Activated CD8-positive, alpha-beta memory T cell treated with anti-CD3 and anti-CD28 coated beads, Interleukin-2, amount 50 U/mL, for 24 hours (primary cell): ENCODE results near the gene BBS9.
"Not testable (repeated sequence)": the region's sequence is repeated elsewhere in the genome, so short reads cannot be mapped to it uniquely, and the experiment has no call there.

ENCODE experiments used
- DNase-seq: peaks from one replicate; pipeline ENCODE4 v3.0.0-alpha.2; 2020; ENCODE audit errors: extremely low read depth

BBS9 gene

GRCh38 chr7:33432821-33433220 is 303.5 kb downstream of the BBS9 start:
- no peak for DNase-seq

DNA sequence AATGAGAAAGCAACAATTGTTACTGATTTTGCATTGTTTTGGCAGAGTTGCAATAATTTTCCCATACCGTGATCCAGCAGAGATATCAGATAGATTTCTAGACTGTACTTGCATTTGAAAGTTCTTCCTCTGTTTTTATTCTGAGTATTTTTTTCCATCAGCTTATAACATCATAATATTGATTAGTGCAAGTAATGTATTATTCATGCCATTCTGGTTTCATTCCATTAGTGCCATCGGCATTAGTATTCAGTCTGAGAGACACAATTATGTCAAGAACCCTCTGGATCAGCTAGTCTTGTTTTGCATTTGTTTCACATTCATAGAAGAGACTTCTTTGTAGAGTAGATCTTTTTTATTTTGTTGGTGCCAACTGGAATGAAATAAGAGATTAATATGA is 304.0 kb downstream of the BBS9 start:
- no peak for DNase-seq

GRCh38 chr7:33444511-33444910 is 315.1 kb downstream of the BBS9 start:
- no peak for DNase-seq

- no peak for DNase-seq
Observed at GRCh38 chr7:33446551-33446950, 317.2 kb downstream of the BBS9 start.

DNA sequence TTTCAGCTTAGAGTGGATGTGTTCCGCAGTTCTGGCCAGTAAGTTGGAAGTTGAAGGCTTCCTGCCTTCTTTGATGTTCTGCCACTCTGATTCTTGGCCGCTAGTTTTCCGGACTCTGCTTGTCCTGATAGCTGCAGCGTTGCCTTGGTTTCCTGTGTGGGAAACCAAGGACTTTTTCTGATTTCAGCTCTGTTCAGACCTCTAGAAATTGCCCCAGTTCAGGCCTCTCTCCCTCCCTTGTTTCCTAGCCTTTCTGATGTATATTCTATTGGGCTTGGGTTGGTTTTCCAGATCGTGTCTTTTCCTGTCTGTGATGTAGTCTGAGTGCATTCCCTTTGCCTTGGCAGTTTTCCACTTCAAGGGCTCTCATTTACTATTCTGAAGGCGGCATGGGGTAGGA is 318.7 kb downstream of the BBS9 start:
- no peak for DNase-seq

- DNase-seq, result no peak
Observed at GRCh38 chr7:33449847-33450246, 320.5 kb downstream of the BBS9 start.

DNA sequence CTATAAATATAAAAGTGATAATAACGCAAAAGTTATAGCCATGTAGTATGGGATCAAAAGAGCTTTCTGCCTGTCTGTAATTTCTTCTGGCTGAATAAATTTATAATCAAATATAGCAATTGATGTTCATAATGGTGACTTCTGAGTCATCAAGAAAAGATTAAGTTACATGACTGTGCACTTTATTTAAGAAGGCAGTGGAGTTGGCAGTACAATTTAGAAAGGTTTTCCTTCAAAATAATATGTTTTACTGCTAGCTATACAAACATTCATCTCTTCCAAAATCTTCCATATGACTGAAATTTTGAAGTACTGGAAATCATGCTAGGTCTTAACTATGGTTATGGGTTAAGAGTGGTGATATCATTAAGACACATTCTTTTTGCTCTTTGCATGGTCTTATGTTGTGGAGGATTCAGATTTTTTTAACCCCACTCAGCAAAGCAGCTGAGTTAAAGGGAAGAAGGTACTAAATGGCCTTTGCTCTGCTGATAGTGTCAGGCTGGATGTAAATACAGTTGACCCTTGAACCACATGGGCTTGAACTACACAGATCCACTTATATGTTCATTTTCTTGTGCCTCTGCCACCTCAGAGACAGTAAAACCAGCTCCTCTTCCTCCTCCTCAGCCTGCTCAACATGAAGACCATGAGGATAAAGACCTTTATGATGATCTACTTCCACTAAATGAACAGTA is 323.6 kb downstream of the BBS9 start:
- DNase-seq, result no peak

GRCh38 chr7:33457039-33457438 is 327.7 kb downstream of the BBS9 start:
- no peak for DNase-seq

DNA sequence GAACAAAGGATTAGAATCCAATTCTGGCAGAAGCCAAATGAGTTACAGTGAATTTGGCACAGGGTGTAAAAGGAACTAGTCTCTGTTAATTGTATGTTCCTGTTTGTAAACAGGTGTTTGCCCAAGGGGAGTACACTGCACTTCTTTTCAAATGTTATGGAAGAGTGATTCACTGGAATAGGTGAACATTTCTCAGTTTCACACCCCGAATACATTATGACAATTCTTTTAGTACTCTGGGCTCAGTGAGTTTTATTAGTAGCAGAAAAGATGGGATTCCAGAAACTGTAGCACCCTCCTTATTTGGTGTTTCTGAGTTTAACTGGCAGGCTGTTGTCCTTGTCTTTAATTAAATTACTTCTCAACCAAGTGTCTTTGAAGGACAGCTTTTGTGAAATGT is 329.2 kb downstream of the BBS9 start:
- no peak for DNase-seq

- DNase-seq, result no peak
Observed at GRCh38 chr7:33459340-33459751, 330.0 kb downstream of the BBS9 start.

- DNase-seq, result no peak
Observed at GRCh38 chr7:33463131-33463530, 333.8 kb downstream of the BBS9 start.

DNA sequence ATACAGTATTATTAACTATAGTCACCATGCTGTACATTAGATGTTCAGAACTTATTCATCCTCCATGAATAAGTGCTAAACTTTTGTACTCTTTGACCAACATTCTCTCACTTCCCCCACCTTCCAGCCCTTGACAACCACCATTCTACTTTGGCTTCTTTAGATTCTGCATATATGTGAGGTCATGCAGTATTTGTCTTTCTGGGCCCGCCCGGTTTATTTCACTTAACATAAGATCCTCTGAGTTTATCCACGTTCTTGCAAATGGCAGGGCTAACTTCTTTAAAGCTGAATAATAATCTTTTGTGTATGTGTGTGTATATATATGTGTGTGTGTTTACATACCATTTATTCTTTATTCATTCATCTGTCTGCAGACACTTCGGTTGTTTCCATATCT is 336.8 kb downstream of the BBS9 start:
- DNase-seq, result no peak

GRCh38 chr7:33471636-33472242 is 342.4 kb downstream of the BBS9 start:
- no peak for DNase-seq

DNA sequence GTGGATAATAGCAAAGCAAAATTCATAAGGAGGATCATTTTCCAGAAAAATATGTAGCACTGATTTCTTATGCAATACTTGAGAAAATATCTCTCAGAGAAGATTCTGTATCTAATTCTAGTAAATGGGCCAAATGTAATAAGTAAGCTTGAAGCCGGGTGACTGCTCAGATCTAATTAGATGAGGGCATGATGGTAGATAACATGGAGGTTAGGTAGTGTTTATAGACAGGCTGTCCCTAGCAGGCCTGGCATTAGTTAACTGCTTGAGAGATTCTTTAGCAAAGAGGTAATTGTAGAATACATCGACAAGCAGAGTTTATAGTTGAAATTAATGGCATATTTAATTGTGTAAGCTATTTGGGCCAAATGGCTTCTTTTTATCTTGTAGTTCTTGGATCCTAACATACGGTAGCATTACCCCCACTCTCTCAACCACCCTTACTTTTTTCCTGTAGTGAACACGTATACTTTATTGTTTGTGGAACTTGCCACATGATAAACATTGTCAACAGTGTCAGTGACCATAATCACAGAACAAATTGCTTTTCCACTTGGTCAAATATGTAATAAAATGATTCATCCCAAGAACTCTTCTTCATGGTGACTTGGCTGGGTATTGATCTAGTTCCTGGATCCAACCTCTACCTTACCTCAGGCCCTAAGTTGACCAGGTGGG is 343.1 kb downstream of the BBS9 start:
- DNase-seq, result no peak

- no peak for DNase-seq
Observed at GRCh38 chr7:33477719-33478480, 348.5 kb downstream of the BBS9 start.

- DNase-seq, result not testable (repeated sequence)
Observed at GRCh38 chr7:33484476-33484875, 355.1 kb downstream of the BBS9 start.

DNA sequence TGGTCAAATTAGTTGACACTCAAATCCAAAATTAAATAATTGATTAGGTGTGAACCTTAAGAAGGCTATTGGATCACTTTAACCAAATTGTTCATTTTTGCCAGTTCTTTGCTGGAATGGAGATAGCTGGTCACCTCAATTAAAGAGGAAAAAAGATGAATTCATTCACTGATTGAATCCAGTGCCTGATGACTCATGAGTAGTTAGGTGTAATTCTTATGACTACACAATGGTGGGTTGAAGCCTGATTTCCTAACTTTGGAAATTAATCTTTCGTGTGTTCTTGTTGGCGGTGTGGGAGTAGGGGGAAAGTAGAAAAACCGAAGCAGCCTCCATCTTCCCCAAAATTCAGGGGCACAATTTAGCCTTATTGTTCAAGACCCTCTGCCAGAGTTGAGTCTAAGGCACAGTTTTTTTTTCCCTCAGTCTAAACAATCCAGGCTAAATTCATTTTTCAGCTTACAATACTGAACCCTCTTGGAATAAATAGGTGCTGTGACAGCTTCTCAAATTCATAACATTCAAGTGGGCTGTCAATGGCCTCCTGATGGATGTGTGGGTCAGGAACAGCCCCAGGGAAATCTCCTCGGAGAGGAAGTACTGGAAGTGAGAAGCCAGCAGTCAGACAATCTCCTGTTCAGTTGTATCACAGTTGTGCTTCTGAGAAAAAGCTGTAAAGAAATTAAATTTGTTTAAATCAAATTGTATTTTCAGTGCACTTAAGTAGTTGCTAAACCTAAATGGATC is 356.6 kb downstream of the BBS9 start:
- DNase-seq, result no peak

DNA sequence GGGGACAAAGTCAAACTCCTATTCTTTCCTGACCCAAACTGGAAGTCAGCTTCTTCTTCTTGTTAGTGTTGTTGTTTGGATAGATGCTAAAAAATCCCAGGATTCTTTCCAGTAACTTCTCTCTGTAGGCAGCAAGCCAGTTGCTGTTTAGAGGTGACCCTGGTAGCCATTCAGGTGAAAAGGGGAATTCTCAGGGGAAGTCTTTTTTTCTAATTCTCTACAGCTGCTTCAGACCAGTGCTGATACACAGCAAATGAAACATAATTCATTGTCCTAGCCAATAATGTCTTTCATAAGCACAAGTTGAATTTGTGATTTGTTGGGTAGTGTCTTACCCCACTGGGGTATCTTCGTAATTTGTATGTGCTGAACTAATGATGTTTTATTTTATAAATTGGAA is 357.3 kb downstream of the BBS9 start:
- no peak for DNase-seq

DNA sequence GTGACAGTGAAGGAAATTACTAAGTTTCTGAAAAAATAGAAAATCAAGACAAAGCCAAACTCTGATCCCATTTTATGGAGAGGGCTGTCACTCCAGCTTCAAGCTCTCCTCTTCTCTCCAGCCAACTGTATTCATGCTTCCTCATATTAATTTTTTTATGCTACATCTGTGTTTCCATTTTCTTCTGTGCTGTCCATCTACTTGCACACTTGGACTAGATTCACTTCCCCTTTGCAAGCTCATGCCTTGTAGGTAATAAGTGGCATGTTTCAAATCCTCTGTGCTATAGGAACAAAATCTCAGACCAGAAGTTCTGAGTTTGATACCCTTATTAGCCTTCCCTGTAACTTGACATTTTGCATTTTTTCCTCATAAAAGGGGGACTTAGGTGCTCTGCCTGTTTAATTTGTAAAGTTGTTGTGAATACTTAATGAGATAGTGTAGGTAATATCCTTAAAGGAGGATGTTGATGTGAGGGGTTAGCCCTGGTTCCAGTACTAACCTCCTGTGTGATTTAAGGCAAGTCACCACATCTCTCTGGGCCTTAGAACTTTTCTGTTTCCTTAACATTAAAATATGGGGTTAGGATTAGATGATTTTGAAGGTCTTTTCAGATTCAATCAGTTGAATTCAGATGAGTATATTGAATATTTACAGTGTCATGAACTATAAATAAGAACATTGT is 358.8 kb downstream of the BBS9 start:
- DNase-seq, result no peak

- no peak for DNase-seq
Observed at GRCh38 chr7:33494474-33494873, 365.1 kb downstream of the BBS9 start.

GRCh38 chr7:33495207-33495606 is 365.8 kb downstream of the BBS9 start:
- DNase-seq, result no peak
